ENCODE results near the gene DGKI.

DGKI gene

GRCh38 chr7:137407078-137407477 lies 439.7 kb downstream of the DGKI start:
- no peak for DNase-seq (ENCODE audit: low spot score)

GRCh38 chr7:137404660-137405317 lies 442.0 kb downstream of the DGKI start:
- no peak for DNase-seq (ENCODE audit: low spot score)

- DNase-seq (ENCODE audit: low spot score) = no peak
These were observed 443.4 kb downstream of the DGKI start for GRCh38 chr7:137403353-137403695.

- DNase-seq (ENCODE audit: low spot score) = no peak
These were observed 444.0 kb downstream of the DGKI start for GRCh38 chr7:137402536-137403352.

- peak; percentile 53 for DNase-seq (ENCODE audit: low spot score)
These were observed 446.6 kb downstream of the DGKI start for GRCh38 chr7:137399827-137400823.

- DNase-seq (ENCODE audit: low spot score) = no peak
These were observed 450.7 kb downstream of the DGKI start for GRCh38 chr7:137396051-137396450.

GRCh38 chr7:137395420-137395819 lies 451.4 kb downstream of the DGKI start:
- DNase-seq (ENCODE audit: low spot score) = no peak

GRCh38 chr7:137393570-137393969 lies 453.2 kb downstream of the DGKI start:
- no peak for DNase-seq (ENCODE audit: low spot score)

- DNase-seq (ENCODE audit: low spot score) = no peak
These were observed 456.7 kb downstream of the DGKI start for GRCh38 chr7:137390076-137390475.

- no peak for DNase-seq (ENCODE audit: low spot score)
These were observed 457.9 kb downstream of the DGKI start for GRCh38 chr7:137388916-137389315.

- DNase-seq (ENCODE audit: low spot score) = no peak
These were observed 459.8 kb downstream of the DGKI start for GRCh38 chr7:137386966-137387365.

- no peak for DNase-seq (ENCODE audit: low spot score)
These were observed 465.7 kb downstream of the DGKI start for GRCh38 chr7:137381045-137381444.

GRCh38 chr7:137373507-137373906 lies 473.3 kb downstream of the DGKI start:
- no peak for DNase-seq (ENCODE audit: low spot score)

GRCh38 chr7:137371616-137372015 lies 475.2 kb downstream of the DGKI start:
- DNase-seq (ENCODE audit: low spot score) = no peak

- DNase-seq (ENCODE audit: low spot score) = no peak
These were observed 479.8 kb downstream of the DGKI start for GRCh38 chr7:137366995-137367394.

GRCh38 chr7:137363683-137364082 lies 483.1 kb downstream of the DGKI start:
- no peak for DNase-seq (ENCODE audit: low spot score)

- DNase-seq (ENCODE audit: low spot score) = no peak
These were observed 486.6 kb downstream of the DGKI start for GRCh38 chr7:137360087-137360679.

- DNase-seq (ENCODE audit: low spot score) = no peak
These were observed 491.8 kb downstream of the DGKI start for GRCh38 chr7:137354961-137355360.

- DNase-seq (ENCODE audit: low spot score) = no peak
These were observed 492.4 kb downstream of the DGKI start for GRCh38 chr7:137354396-137354795.

GRCh38 chr7:137351941-137352340 lies 494.8 kb downstream of the DGKI start:
- no peak for DNase-seq (ENCODE audit: low spot score)

- DNase-seq (ENCODE audit: low spot score) = no peak
These were observed 500.9 kb downstream of the DGKI start for GRCh38 chr7:137345799-137346449.
